Dedifferentiated amniotic fluid mesenchymal stem cell (primary cell): ENCODE data around the gene SERPINB2.
"Not testable (repeated sequence)": the region's sequence is repeated elsewhere in the genome, so short reads cannot be mapped to it uniquely, and the experiment has no call there.

Experiments
- DNase-seq: peaks from one replicate; pipeline ENCODE4 v3.0.0-alpha.2; 2016; ENCODE audit errors: extremely low spot score

Gene SERPINB2

GRCh38 chr18:63936156-63936931 lies 48.8 kb downstream of the SERPINB2 start:
- DNase-seq, result peak; percentile 75

GRCh38 chr18:63936932-63937393 lies 49.5 kb downstream of the SERPINB2 start:
- no peak for DNase-seq

DNA sequence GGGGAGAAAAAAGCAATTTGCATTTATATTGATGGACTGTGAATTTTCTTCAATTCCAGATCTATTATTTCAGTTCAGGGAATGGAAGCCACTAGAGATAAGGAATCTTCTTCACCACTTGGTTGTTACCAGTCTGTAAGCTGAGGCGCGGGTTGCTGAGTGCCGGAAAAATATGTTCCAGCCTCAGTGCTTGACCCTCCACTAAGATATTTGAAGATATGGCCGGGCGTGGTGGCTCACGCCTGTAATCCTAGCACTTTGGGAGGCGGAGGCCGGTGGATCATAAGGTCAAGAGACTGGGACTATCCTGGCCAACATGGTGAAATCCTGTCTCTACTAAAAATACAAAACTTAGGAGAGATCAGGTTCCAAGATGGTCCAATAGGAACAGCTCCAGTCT lies 52.5 kb downstream of the SERPINB2 start:
- no peak for DNase-seq

GRCh38 chr18:63940543-63941050 lies 53.1 kb downstream of the SERPINB2 start:
- not testable (repeated sequence) for DNase-seq

DNA sequence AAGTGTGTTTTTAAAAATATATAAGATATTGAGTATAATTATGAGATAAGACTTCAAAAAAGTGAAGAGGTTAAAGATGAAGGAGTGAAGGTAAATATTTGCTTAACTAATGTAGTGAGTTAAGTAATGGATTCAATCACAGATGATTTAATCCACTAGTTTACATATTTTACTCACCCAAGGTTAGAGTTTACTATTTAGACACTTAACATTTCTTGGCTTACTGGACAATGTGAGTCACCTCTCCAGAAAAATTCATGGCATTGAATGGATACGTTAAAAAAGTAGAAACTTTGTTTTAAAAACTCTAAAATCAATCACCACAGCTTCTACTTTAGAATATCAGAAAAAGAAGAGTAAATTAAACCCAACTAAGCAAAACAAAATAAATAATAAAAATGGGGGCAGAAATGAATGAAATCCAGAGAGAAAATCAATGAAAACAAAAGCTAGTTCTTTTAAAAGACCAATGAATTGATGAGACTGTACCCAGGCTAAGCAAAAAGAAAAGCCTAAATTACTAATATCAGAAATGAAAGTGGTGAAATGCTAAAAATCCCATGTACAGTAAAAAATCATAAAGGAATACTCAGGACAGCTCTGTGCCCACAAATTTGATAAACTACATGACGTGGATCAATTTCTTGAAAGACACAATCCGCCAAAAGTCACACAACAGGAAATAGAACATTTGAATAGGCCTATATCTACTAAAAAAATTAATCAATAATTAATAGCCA lies 59.7 kb downstream of the SERPINB2 start:
- no peak for DNase-seq

- DNase-seq, result no peak
Observed at GRCh38 chr18:63949068-63949737, 61.7 kb downstream of the SERPINB2 start, which contains the start of gene HMSD. Gene HMSD, plus strand, starts transcription at chr18:63949301. Its CDS starts 4,155 bp downstream, at chr18:63953456.

GRCh38 chr18:63951302-63951705 lies 63.8 kb downstream of the SERPINB2 start:
- no peak for DNase-seq
